Adrenal gland (tissue), 5 donors: Measurements from ENCODE around the gene SORD.

Experiments used
- POLR2A ChIP-seq, 2 donors: fragments of 450-650 bp; IDR thresholded peaks; one replicate each; pipeline ENCODE4 v1.6.1; 2017; ENCODE audit warnings: antibody characterized with exemption in 2 of 2, mild to moderate bottlenecking in 2 of 2, moderate library complexity in 1 of 2
- TF ChIP-seq, protein P1 (sequence below), 6 experiments: fragments of 450-650 bp in 4 of 6; fragments of 200-600 bp in 2 of 6; sonication (generic) in 1 of 6; IDR thresholded peaks; 1 replicate in 5 of 6; 2 replicates in 1 of 6; pipeline versions ENCODE4 v1.5.1 to v1.8.0; 2016 to 2021; ENCODE audit warnings: antibody characterized with exemption in 6 of 6, mild to moderate bottlenecking in 2 of 6, moderate library complexity in 1 of 6
- donor health status: DM: no; HTN: no; CAD: no.

DNA sequence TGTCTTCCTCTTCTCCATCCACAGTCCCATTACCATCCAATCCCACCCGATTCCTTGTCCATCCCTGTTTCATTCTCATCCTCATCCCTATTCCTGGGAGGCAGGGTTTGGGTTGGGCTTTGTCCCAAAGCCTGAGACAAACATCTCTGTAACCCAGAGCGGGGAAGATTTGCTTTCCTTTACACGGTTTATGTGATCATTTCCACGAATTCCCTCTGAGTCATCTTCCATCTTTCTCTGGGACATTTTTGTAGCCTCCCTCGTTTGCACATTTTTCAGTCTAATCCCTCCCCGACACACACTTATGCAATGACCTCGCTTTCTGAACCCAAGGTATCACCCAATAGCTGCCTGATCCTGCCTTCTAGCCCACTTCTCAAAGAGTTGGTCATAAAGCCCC is 68.2 kb downstream of the SORD start:
- TF ChIP-seq POLR2A (IDR thresholded peaks at IDR 0.05) = no peak
- TF ChIP-seq, protein P1, sequence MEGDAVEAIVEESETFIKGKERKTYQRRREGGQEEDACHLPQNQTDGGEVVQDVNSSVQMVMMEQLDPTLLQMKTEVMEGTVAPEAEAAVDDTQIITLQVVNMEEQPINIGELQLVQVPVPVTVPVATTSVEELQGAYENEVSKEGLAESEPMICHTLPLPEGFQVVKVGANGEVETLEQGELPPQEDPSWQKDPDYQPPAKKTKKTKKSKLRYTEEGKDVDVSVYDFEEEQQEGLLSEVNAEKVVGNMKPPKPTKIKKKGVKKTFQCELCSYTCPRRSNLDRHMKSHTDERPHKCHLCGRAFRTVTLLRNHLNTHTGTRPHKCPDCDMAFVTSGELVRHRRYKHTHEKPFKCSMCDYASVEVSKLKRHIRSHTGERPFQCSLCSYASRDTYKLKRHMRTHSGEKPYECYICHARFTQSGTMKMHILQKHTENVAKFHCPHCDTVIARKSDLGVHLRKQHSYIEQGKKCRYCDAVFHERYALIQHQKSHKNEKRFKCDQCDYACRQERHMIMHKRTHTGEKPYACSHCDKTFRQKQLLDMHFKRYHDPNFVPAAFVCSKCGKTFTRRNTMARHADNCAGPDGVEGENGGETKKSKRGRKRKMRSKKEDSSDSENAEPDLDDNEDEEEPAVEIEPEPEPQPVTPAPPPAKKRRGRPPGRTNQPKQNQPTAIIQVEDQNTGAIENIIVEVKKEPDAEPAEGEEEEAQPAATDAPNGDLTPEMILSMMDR (IDR thresholded peaks at IDR 0.05) = no peak
